Tibial nerve (tissue), 3 donors: ENCODE measurements around the gene SIX6.

ENCODE experiments used
- POLR2A ChIP-seq, 2 donors: fragments of 450-650 bp; IDR thresholded peaks; one replicate each; pipeline ENCODE4 v1.6.1; 2017; ENCODE audit warnings: antibody characterized with exemption in 2 of 2, mild to moderate bottlenecking in 2 of 2, moderate library complexity in 2 of 2
- TF ChIP-seq, protein P1 (sequence below), 5 experiments: fragments of 200-600 bp in 3 of 5; fragments of 450-650 bp in 2 of 5; sonication (generic) in 3 of 5; IDR thresholded peaks; one replicate each; pipeline ENCODE4 v1.5.1; 2016 to 2019; ENCODE audit warnings: antibody characterized with exemption in 5 of 5, mild to moderate bottlenecking in 3 of 5, moderate library complexity in 2 of 5

DNA sequence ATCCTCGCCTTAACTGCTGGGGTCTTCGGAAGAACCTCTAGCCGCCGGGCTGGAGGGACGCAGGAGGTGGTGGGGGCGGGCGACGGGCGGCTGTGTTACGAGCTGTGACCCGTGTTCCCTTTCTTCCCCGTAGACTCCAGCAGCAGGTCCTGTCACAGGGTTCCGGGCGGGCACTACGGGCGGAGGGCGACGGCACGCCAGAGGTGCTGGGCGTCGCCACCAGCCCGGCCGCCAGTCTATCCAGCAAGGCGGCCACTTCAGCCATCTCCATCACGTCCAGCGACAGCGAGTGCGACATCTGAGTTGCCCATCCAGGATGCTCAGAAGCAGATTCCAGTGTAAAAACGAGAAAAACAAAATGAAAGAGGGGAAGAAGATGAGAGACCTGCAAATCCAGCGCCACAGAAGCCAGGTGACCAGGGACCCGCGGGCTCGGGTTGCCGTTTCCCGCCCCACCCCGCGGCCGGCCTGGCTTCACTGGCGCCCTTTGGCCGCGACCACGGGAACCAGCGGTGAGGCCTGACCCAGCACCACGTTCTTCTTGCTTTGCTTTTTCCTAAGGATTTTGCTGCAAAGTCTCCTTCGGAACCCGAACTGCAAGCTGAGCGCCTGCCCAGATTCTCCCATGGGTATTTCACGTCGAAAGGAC lies 2.1 kb downstream of the SIX6 start:
- TF ChIP-seq, protein P1, sequence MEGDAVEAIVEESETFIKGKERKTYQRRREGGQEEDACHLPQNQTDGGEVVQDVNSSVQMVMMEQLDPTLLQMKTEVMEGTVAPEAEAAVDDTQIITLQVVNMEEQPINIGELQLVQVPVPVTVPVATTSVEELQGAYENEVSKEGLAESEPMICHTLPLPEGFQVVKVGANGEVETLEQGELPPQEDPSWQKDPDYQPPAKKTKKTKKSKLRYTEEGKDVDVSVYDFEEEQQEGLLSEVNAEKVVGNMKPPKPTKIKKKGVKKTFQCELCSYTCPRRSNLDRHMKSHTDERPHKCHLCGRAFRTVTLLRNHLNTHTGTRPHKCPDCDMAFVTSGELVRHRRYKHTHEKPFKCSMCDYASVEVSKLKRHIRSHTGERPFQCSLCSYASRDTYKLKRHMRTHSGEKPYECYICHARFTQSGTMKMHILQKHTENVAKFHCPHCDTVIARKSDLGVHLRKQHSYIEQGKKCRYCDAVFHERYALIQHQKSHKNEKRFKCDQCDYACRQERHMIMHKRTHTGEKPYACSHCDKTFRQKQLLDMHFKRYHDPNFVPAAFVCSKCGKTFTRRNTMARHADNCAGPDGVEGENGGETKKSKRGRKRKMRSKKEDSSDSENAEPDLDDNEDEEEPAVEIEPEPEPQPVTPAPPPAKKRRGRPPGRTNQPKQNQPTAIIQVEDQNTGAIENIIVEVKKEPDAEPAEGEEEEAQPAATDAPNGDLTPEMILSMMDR (IDR thresholded peaks at IDR 0.05): no peak
- no peak for TF ChIP-seq POLR2A (IDR thresholded peaks at IDR 0.05)
